ENCODE measurements around the gene STRADA. TPM values are rescaled to one million over a fixed set of nuclear protein-coding genes. Genes with fewer than 3 reads are reported as not detected.
A peak's percentile ranks its signal among the peaks of the same experiment; 100 is the strongest.

STRADA gene
- total RNA-seq, 2 experiments from 2014 or later = 64.8 to 69.7 TPM

- H3K9me3 Mint-ChIP-seq = no peaks in the 10 kb centered on the region
- H3K4me1 Mint-ChIP-seq (ENCODE audit: low read depth) = peaks cover 50% of the 10 kb centered on the region
- DNase-seq = peak; percentile 94
- peaks cover 21% of the 10 kb centered on the region for H3K36me3 Mint-ChIP-seq
- H3K27me3 Mint-ChIP-seq = no peaks in the 10 kb centered on the region
- intact Hi-C loops (cut with micrococcal nuclease) = loop anchor here (1.0 to 10.0 kb wide), 4 partner anchors 152 to 730 kb away; partner anchors contain the start of genes CEP95, DCAF7, DDX5 and MAP3K3
- peak within 1 kb of the TSS; percentile 95 for H3K4me3 Mint-ChIP-seq
- ChIA-PET POLR2A (interaction anchor here (0.6 to 4.1 kb wide), 20 partner anchors 9 to 731 kb away, joined by 3 to 34 read pairs (median 5); partner anchors contain the start of genes FTSJ3, LIMD2, MAP3K3 and PSMC5), CTCF (interaction anchor here (0.7 to 2.4 kb wide), 10 partner anchors 10 to 152 kb away, joined by 3 to 7 read pairs (median 3); partner anchors contain the start of genes LIMD2, MAP3K3 and STRADA)
- H3K27ac Mint-ChIP-seq = peak within 1 kb of the TSS; percentile 100
These were observed 32.8 kb upstream of the STRADA start, which contains the start of gene DDX42 for GRCh38 chr17:63774141-63774968. TSS of gene DDX42 (plus strand) at chr17:63774170. CDS start at chr17:63787050, 12,880 bp downstream.

DNA sequence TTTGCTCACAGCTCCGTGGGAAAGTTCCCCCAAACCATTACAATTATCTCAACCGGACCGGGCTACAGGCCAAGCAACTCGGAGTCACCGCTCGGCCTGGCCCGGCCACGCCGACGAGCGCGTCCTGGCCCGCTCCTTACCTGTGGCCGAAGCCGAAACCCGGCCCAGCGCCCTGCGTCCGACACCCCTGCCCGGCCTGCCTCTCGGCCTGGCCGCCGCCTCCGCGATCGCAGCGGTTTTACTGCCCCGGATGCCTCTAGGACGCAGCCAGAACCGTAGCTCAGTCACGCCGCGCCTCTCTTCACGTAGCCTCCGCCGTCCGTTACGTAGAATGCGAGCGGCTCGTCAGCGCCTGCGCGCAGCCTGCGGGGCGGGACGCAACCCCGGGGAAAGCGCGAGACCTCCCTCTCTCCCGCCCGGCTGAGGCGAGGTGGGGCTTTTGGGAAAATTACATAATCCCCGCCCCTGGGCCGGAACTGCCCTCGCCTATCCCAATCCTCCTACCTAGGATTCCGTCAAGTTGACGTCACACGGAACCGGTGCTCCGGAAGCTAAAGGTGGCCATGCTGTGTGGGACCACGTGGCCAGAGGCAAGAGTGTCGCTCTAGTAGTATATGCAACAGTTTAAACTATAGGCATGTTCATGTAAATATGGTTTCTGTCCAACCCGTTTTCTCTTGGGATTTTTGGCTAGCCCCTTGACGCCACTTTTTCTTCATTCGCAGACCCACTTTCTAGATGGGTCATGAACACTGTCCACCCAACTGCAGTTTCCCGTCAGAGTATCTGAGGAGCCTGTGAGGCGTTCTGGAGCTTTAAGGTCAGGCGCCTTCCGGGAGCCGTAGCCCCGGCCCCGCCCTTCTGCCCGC is 31.9 kb upstream of the STRADA start, which contains the start of gene CCDC47:
Gene CCDC47 (minus strand): TSS at position 326 of the 869 bp plus-strand sequence. CDS start 7,422 bp downstream, outside the sequence.
- intact Hi-C loops (cut with micrococcal nuclease) = loop anchor here (1.0 to 10.0 kb wide), 8 partner anchors 32 to 731 kb away; partner anchors contain the start of genes CEP95, DCAF7, DDX5 and FTSJ3
- peak; percentile 99 for DNase-seq
- Mint-ChIP-seq H3K4me3 (peak within 1 kb of the TSS; percentile 95), H3K27ac (peak within 1 kb of the TSS; percentile 100), H3K36me3 (peaks cover 22% of the 10 kb centered on the region), H3K4me1 (ENCODE audit: low read depth) (peaks cover 48% of the 10 kb centered on the region), H3K27me3 (no peaks in the 10 kb centered on the region), H3K9me3 (no peaks in the 10 kb centered on the region)
- POLR2A ChIA-PET = interaction anchor here (0.6 to 4.1 kb wide), 17 partner anchors 9 to 732 kb away, joined by 3 to 34 read pairs (median 8); partner anchors contain the start of genes FTSJ3, LIMD2, MAP3K3 and PSMC5
- CTCF ChIA-PET = interaction anchor here (0.7 to 2.4 kb wide), 10 partner anchors 9 to 152 kb away, joined by 3 to 7 read pairs (median 3); partner anchors contain the start of genes LIMD2, MAP3K3 and STRADA

GRCh38 chr17:63772801-63773271 is 31.2 kb upstream of the STRADA start:
- peaks cover 48% of the 10 kb centered on the region for H3K4me1 Mint-ChIP-seq (ENCODE audit: low read depth)
- peaks cover 23% of the 10 kb centered on the region for H3K36me3 Mint-ChIP-seq
- peak overlapping the region; percentile 95 for H3K4me3 Mint-ChIP-seq
- intact Hi-C loops (cut with micrococcal nuclease) = loop anchor here (1.0 to 10.0 kb wide), 6 partner anchors 32 to 732 kb away; partner anchors contain the start of genes CEP95, DDX5, FTSJ3 and PSMC5
- H3K27me3 Mint-ChIP-seq = no peaks in the 10 kb centered on the region
- ChIA-PET CTCF (interaction anchor here (1.2 to 2.4 kb wide), 2 partner anchors 31 to 76 kb away, joined by 4 to 7 read pairs; partner anchors contain the start of gene STRADA), POLR2A (interaction anchor here (1.3 to 4.1 kb wide), 8 partner anchors 17 to 733 kb away, joined by 5 to 34 read pairs (median 14); partner anchors contain the start of genes FTSJ3, LIMD2 and PSMC5)
- no peaks in the 10 kb centered on the region for H3K9me3 Mint-ChIP-seq
- H3K27ac Mint-ChIP-seq = peak overlapping the region; percentile 100
- DNase-seq = no peak

- ChIA-PET POLR2A (interaction anchor here (1.2 kb wide), 1 partner anchor 30 kb away, joined by 3 read pairs; no protein-coding TSS in a partner anchor), CTCF (no interaction called here)
- intact Hi-C loops (cut with micrococcal nuclease) = no loop called here
- Mint-ChIP-seq H3K27ac (no peak overlapping the region), H3K36me3 (peaks cover 27% of the 10 kb centered on the region), H3K4me1 (ENCODE audit: low read depth) (peaks cover 40% of the 10 kb centered on the region), H3K9me3 (no peaks in the 10 kb centered on the region), H3K27me3 (no peaks in the 10 kb centered on the region), H3K4me3 (no peak overlapping the region)
- no peak for DNase-seq
These were observed 26.8 kb upstream of the STRADA start for GRCh38 chr17:63768433-63768832.

- no peak overlapping the region for H3K27ac Mint-ChIP-seq
- peaks cover 28% of the 10 kb centered on the region for H3K36me3 Mint-ChIP-seq
- POLR2A ChIA-PET = no interaction called here
- no peaks in the 10 kb centered on the region for H3K27me3 Mint-ChIP-seq
- CTCF ChIA-PET = interaction anchor here (0.6 to 0.9 kb wide), 2 partner anchors 22 to 36 kb away, joined by 3 read pairs; no protein-coding TSS in a partner anchor
- intact Hi-C loops (cut with micrococcal nuclease) = no loop called here
- no peak for DNase-seq
- peaks cover 37% of the 10 kb centered on the region for H3K4me1 Mint-ChIP-seq (ENCODE audit: low read depth)
- H3K4me3 Mint-ChIP-seq = no peak overlapping the region
- H3K9me3 Mint-ChIP-seq = no peaks in the 10 kb centered on the region
These were observed 25.2 kb upstream of the STRADA start for GRCh38 chr17:63766754-63767153.

- H3K9me3 Mint-ChIP-seq = no peaks in the 10 kb centered on the region
- POLR2A ChIA-PET = interaction anchor here (2.0 kb wide), 1 partner anchor 10 kb away, joined by 8 read pairs; the partner anchor contains the start of genes CCDC47 and DDX42
- no peak overlapping the region for H3K27ac Mint-ChIP-seq
- DNase-seq = no peak
- H3K4me3 Mint-ChIP-seq = no peak overlapping the region
- peaks cover 30% of the 10 kb centered on the region for H3K4me1 Mint-ChIP-seq (ENCODE audit: low read depth)
- H3K36me3 Mint-ChIP-seq = peaks cover 38% of the 10 kb centered on the region
- CTCF ChIA-PET = interaction anchor here (0.7 to 1.2 kb wide), 2 partner anchors 9 to 84 kb away, joined by 3 read pairs; partner anchors contain the start of genes CCDC47 and DDX42
- intact Hi-C loops (cut with micrococcal nuclease) = no loop called here
- H3K27me3 Mint-ChIP-seq = no peaks in the 10 kb centered on the region
These were observed 23.1 kb upstream of the STRADA start for GRCh38 chr17:63764716-63765115.

GRCh38 chr17:63762161-63763078 is 20.8 kb upstream of the STRADA start:
- no peaks in the 10 kb centered on the region for H3K9me3 Mint-ChIP-seq
- no peak for DNase-seq
- intact Hi-C loops (cut with micrococcal nuclease) = no loop called here
- peaks cover 17% of the 10 kb centered on the region for H3K4me1 Mint-ChIP-seq (ENCODE audit: low read depth)
- no peak overlapping the region for H3K27ac Mint-ChIP-seq
- H3K27me3 Mint-ChIP-seq = no peaks in the 10 kb centered on the region
- POLR2A ChIA-PET = no interaction called here
- H3K4me3 Mint-ChIP-seq = no peak overlapping the region
- CTCF ChIA-PET = interaction anchor here (1.2 kb wide), 1 partner anchor 337 kb away, joined by 3 read pairs; no protein-coding TSS in a partner anchor
- H3K36me3 Mint-ChIP-seq = peaks cover 46% of the 10 kb centered on the region

GRCh38 chr17:63760771-63761539 is 19.4 kb upstream of the STRADA start:
- intact Hi-C loops (cut with micrococcal nuclease) = no loop called here
- ChIA-PET CTCF (interaction anchor here (1.3 kb wide), 1 partner anchor 50 kb away, joined by 3 read pairs; no protein-coding TSS in a partner anchor), POLR2A (no interaction called here)
- DNase-seq = peak; percentile 23
- Mint-ChIP-seq H3K4me1 (ENCODE audit: low read depth) (peaks cover 6% of the 10 kb centered on the region), H3K4me3 (no peak overlapping the region), H3K36me3 (peaks cover 51% of the 10 kb centered on the region), H3K27me3 (no peaks in the 10 kb centered on the region), H3K27ac (no peak overlapping the region), H3K9me3 (no peaks in the 10 kb centered on the region)

GRCh38 chr17:63758428-63758827 is 16.8 kb upstream of the STRADA start:
- Mint-ChIP-seq H3K4me3 (no peak overlapping the region), H3K36me3 (peaks cover 50% of the 10 kb centered on the region), H3K27ac (no peak overlapping the region), H3K9me3 (no peaks in the 10 kb centered on the region), H3K27me3 (no peaks in the 10 kb centered on the region), H3K4me1 (ENCODE audit: low read depth) (peaks cover 4% of the 10 kb centered on the region)
- DNase-seq = no peak
- ChIA-PET POLR2A (no interaction called here), CTCF (no interaction called here)
- intact Hi-C loops (cut with micrococcal nuclease) = no loop called here

DNA sequence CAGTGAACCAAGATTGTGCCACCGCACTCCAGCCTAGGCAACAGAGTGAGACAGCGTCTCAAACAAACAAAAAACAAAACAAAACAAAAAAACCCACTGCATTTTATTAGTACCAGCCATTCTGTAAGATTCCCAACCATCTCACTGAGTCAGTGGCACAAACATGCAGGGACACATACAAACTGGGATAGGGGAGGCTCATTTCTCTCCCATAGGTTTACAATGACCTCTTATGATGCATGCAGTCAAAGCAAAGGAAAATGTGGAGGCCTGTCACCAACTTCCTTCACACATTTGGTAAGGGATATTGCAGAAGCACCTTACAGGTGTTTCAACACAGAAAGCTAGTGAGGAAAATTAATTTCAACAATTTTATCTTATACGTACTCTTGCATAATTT is 12.4 kb upstream of the STRADA start:
- CTCF ChIA-PET = no interaction called here
- H3K4me1 Mint-ChIP-seq (ENCODE audit: low read depth) = peaks cover 16% of the 10 kb centered on the region
- H3K9me3 Mint-ChIP-seq = no peaks in the 10 kb centered on the region
- peaks cover 48% of the 10 kb centered on the region for H3K36me3 Mint-ChIP-seq
- DNase-seq = no peak
- H3K4me3 Mint-ChIP-seq = no peak overlapping the region
- H3K27ac Mint-ChIP-seq = no peak overlapping the region
- intact Hi-C loops (cut with micrococcal nuclease) = no loop called here
- POLR2A ChIA-PET = interaction anchor here (1.0 kb wide), 1 partner anchor 12 kb away, joined by 3 read pairs; no protein-coding TSS in a partner anchor
- H3K27me3 Mint-ChIP-seq = no peaks in the 10 kb centered on the region

All from activated CD4-positive, alpha-beta memory T cell treated with anti-CD3 and anti-CD28 coated beads for 36 hours (primary cell).